Neural cell (in vitro differentiated cells): Measurements from ENCODE around the gene PILRA.

Experiments
- EP300 ChIP-seq: fragments of 450-650 bp; conservative IDR thresholded peaks from 2 replicates; pipeline ENCODE4 v1.6.1; 2014; ENCODE audit warnings: antibody characterized with exemption, mild to moderate bottlenecking, moderate library complexity; ENCODE audit not compliant: poor library complexity, severe bottlenecking
- EZH2 ChIP-seq: fragments of 200-600, 300-800 bp; shearing (Covaris generic), sonication (generic); IDR thresholded peaks from 2 replicates; pipeline ENCODE4 v1.6.1; 2014; ENCODE audit warnings: antibody characterized with exemption, low read length, borderline replicate concordance, mild to moderate bottlenecking; ENCODE audit not compliant: insufficient read depth, poor library complexity, severe bottlenecking
- POLR2AphosphoS5 ChIP-seq: IDR thresholded peaks from 2 replicates; pipeline ENCODE4 v1.6.1; 2012
- SMC3 ChIP-seq: fragments of 450-650 bp; conservative IDR thresholded peaks from 2 replicates; pipeline ENCODE4 v1.6.1; 2014; ENCODE audit warnings: antibody characterized with exemption, mild to moderate bottlenecking, moderate library complexity; ENCODE audit not compliant: poor library complexity
- TF ChIP-seq, protein P1 (sequence below): fragments of 450-650 bp; IDR thresholded peaks from 2 replicates; pipeline ENCODE4 v1.5.1; 2014; ENCODE audit warnings: antibody characterized with exemption, mild to moderate bottlenecking, moderate library complexity; ENCODE audit not compliant: poor library complexity, severe bottlenecking
- TF ChIP-seq, protein P2 (sequence below): IDR thresholded peaks from 2 replicates; pipeline ENCODE4 v1.6.1; 2012; ENCODE audit warnings: borderline replicate concordance

DNA sequence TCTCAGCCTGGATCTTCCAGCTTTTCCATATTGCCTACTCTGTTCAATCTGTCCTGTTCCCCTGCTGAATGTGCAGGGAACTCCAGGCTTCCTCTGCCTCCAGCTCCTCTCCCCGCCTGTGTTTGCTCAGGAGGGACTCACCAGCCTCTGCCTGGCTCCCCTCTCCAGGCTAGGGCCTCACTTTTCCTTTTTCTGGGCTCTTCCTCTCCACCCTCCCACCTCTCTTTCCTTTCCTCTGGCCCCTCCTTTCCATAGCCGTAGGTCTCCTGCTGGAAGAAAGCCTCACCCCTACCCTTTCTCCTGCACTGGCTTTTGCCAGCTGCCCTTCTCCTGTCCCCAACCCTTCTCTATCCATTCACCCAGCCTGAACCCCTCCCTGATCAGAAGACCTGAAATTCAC lies 25.0 kb downstream of the PILRA start:
- TF ChIP-seq POLR2AphosphoS5: no peak
- TF ChIP-seq, protein P1, sequence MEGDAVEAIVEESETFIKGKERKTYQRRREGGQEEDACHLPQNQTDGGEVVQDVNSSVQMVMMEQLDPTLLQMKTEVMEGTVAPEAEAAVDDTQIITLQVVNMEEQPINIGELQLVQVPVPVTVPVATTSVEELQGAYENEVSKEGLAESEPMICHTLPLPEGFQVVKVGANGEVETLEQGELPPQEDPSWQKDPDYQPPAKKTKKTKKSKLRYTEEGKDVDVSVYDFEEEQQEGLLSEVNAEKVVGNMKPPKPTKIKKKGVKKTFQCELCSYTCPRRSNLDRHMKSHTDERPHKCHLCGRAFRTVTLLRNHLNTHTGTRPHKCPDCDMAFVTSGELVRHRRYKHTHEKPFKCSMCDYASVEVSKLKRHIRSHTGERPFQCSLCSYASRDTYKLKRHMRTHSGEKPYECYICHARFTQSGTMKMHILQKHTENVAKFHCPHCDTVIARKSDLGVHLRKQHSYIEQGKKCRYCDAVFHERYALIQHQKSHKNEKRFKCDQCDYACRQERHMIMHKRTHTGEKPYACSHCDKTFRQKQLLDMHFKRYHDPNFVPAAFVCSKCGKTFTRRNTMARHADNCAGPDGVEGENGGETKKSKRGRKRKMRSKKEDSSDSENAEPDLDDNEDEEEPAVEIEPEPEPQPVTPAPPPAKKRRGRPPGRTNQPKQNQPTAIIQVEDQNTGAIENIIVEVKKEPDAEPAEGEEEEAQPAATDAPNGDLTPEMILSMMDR: no peak
- TF ChIP-seq, protein P2, sequence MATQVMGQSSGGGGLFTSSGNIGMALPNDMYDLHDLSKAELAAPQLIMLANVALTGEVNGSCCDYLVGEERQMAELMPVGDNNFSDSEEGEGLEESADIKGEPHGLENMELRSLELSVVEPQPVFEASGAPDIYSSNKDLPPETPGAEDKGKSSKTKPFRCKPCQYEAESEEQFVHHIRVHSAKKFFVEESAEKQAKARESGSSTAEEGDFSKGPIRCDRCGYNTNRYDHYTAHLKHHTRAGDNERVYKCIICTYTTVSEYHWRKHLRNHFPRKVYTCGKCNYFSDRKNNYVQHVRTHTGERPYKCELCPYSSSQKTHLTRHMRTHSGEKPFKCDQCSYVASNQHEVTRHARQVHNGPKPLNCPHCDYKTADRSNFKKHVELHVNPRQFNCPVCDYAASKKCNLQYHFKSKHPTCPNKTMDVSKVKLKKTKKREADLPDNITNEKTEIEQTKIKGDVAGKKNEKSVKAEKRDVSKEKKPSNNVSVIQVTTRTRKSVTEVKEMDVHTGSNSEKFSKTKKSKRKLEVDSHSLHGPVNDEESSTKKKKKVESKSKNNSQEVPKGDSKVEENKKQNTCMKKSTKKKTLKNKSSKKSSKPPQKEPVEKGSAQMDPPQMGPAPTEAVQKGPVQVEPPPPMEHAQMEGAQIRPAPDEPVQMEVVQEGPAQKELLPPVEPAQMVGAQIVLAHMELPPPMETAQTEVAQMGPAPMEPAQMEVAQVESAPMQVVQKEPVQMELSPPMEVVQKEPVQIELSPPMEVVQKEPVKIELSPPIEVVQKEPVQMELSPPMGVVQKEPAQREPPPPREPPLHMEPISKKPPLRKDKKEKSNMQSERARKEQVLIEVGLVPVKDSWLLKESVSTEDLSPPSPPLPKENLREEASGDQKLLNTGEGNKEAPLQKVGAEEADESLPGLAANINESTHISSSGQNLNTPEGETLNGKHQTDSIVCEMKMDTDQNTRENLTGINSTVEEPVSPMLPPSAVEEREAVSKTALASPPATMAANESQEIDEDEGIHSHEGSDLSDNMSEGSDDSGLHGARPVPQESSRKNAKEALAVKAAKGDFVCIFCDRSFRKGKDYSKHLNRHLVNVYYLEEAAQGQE: no peak
- TF ChIP-seq SMC3: no peak
- TF ChIP-seq EZH2: no peak
- TF ChIP-seq EP300: no peak
